ENCODE results near the gene PEDS1. TPM values are rescaled to one million over a fixed set of nuclear protein-coding genes. Genes with fewer than 3 reads are reported as not detected.

The PEDS1 gene
- total and polyA plus RNA-seq, 2 of the 13 experiments (the other 11 are each of a cell fraction or from before 2014, with no cell fraction given): 30.5 to 93.9 TPM

DNA sequence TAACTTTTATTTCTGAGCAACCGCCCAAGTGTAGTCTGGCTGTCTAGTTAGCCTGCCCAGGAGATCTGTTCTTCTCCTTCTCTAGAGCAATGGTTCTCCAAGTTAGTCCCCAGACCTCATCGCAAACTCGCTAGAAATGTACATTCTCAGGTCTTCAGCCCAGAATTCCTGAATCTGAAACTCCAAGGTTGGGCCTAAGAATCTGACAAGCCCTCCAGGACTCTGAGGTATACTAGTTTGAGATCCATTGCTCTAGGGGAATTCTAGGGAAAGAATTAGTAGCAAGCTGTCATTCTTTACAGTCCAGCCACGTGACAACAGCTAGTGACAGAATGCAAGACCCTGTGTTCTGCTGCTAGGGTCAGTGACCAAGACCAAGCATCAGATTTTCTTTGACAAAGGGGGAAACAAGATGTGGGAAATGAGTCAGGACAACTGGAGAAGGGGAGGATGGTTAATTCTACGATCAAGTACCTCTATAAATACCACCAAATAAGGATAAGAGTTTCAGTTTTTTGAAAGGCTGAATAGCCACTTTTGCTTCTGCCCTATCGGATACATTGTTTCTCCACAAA, 46.4 kb downstream of the PEDS1 start:
- Histone ChIP-seq H4K20me1 (ENCODE audit: insufficient read depth, low read length) (peaks cover 65% of the 10 kb centered on the region), H3K36me3 (replicated peaks in 1 of 2; ENCODE audit: control insufficient read depth in 1 of 2, insufficient read depth in 2 of 2, low read length in 2 of 2) (peaks cover 15 to 21% of the 10 kb centered on the region in 2 experiments), H3K79me2 (ENCODE audit: insufficient read depth, low read length) (peaks cover 93% of the 10 kb centered on the region), H3K4me1 (ENCODE audit: insufficient read depth, low read length) (peaks cover 74% of the 10 kb centered on the region), H3K27ac (ENCODE audit: extremely low read length, insufficient read depth, low read length) (no peak overlapping the region), H3K27me3 (ENCODE audit: control insufficient read depth in 1 of 2, insufficient read depth in 2 of 2, low read length in 2 of 2) (no peaks in the 10 kb centered on the region; a peak in 1 of 5 replicates), H3K9me3 (ENCODE audit: low read length) (no peaks in the 10 kb centered on the region), H3K4me3 (replicated peaks in 1 of 3; ENCODE audit: insufficient read depth in 1 of 3, low read depth in 2 of 3, low read length in 3 of 3) (no peak overlapping the region), H3K9ac (ENCODE audit: insufficient read depth, low read depth, low read length) (no peak overlapping the region), H3K4me2 (ENCODE audit: low read depth, low read length) (no peak overlapping the region), H2AFZ (ENCODE audit: low read length) (no peak overlapping the region)
- in situ Hi-C loops (cut with HindIII; ENCODE audit: extremely low pct_ligation_motif_present, low pct_unique_long_range_greater_than_20kb) (no loop called here), intact Hi-C loops (cut with micrococcal nuclease; ENCODE audit: unreplicated experiment) (no loop called here)
- TF ChIP-seq BORCS8-MEF2B (CRISPR knock-in tag; IDR thresholded peaks at IDR 0.05) (no peak), PRMT3 (CRISPR knock-in tag; IDR thresholded peaks at IDR 0.05; ENCODE audit: borderline replicate concordance, low read depth) (no peak), ATM (IDR thresholded peaks at IDR 0.05; ENCODE audit: borderline replicate concordance) (no peak), ZNF3 (CRISPR knock-in tag; IDR thresholded peaks at IDR 0.05) (no peak), LRRFIP1 (CRISPR knock-in tag; conservative IDR thresholded peaks at IDR 0.05) (no peak), ZNF292 (CRISPR knock-in tag; IDR thresholded peaks at IDR 0.05; ENCODE audit: borderline replicate concordance, low read depth) (no peak), PRDM15 (CRISPR knock-in tag; IDR thresholded peaks at IDR 0.05) (no peak), ZNF841 (CRISPR knock-in tag; IDR thresholded peaks at IDR 0.05; ENCODE audit: borderline replicate concordance) (no peak)
- CTCF ChIA-PET (ENCODE audit: low intra/inter-chr PET ratio, low total read pairs): no interaction called here
- no peak for DNase-seq (ENCODE audit: low spot score)
- no TSS peak for BruUV-seq (replicated peaks)
- no peak for FAIRE-seq
- POLR2A ChIA-PET: interaction anchor here (2.2 kb wide), 1 partner anchor 9 kb away, joined by 17 read pairs; no protein-coding TSS in a partner anchor
- WGBS (ENCODE audit: low lambda C conversion rate): 94% methylated on average over 6 of the region's 6 CpGs
- ATAC-seq: no peak

Data from HepG2 (cell line).